Gastroesophageal sphincter (tissue), 3 donors: ENCODE measurements around the gene OLA1.

Experiments used
- POLR2A ChIP-seq, 2 donors: fragments of 450-650 bp; IDR thresholded peaks; one replicate each; pipeline ENCODE4 v1.6.1; 2017; ENCODE audit warnings: antibody characterized with exemption in 2 of 2, mild to moderate bottlenecking in 2 of 2, moderate library complexity in 1 of 2
- POLR2AphosphoS5 ChIP-seq: sonication (generic); formaldehyde crosslinking; IDR thresholded peaks from one replicate; pipeline ENCODE4 v1.6.1; 2017; ENCODE audit warnings: antibody characterized with exemption
- TF ChIP-seq, protein P1 (sequence below), 4 experiments: fragments of 200-600 bp in 2 of 4; fragments of 450-650 bp in 2 of 4; sonication (generic) in 1 of 4; IDR thresholded peaks; one replicate each; pipeline ENCODE4 v1.5.1; 2017 to 2019; ENCODE audit warnings: antibody characterized with exemption in 4 of 4, mild to moderate bottlenecking in 2 of 4, moderate library complexity in 2 of 4

DNA sequence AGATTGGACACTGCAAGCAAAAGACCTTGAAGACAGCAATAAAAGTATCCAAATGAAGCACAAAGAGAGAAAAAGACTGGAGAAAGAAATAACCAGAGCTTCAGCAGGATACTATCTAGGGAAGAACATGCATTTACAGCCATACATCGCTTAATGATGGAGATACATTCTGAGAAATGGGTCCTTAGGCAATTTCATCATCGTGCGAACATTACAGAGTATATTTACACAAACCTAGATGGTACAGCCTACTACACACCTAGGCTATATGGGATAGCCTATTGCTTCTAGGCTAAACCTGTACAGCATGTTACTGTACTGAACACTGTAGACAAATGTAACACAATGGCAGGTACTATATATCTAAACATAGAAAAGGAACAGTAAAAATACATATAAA, 11.9 kb downstream of the OLA1 start:
- TF ChIP-seq, protein P1, sequence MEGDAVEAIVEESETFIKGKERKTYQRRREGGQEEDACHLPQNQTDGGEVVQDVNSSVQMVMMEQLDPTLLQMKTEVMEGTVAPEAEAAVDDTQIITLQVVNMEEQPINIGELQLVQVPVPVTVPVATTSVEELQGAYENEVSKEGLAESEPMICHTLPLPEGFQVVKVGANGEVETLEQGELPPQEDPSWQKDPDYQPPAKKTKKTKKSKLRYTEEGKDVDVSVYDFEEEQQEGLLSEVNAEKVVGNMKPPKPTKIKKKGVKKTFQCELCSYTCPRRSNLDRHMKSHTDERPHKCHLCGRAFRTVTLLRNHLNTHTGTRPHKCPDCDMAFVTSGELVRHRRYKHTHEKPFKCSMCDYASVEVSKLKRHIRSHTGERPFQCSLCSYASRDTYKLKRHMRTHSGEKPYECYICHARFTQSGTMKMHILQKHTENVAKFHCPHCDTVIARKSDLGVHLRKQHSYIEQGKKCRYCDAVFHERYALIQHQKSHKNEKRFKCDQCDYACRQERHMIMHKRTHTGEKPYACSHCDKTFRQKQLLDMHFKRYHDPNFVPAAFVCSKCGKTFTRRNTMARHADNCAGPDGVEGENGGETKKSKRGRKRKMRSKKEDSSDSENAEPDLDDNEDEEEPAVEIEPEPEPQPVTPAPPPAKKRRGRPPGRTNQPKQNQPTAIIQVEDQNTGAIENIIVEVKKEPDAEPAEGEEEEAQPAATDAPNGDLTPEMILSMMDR (IDR thresholded peaks at IDR 0.05) = no peak
- TF ChIP-seq POLR2AphosphoS5 = no peak
- no peak for TF ChIP-seq POLR2A (IDR thresholded peaks at IDR 0.05)
